Right ventricle myocardium superior (tissue), 1 donor: ENCODE measurements around the gene GSE1. TPM values are rescaled to one million over a fixed set of nuclear protein-coding genes. Genes with fewer than 3 reads are reported as not detected.

ENCODE experiments used
- ATAC-seq: fragments of 200-7000 bp; cut with Tn5 transposase; one replicate; pipeline ENCODE4 v1.9.1; 2020; ENCODE audit warnings: mild to moderate bottlenecking; ENCODE audit not compliant: poor library complexity
- DNase-seq: peaks from one replicate; pipeline ENCODE4 v3.0.0-alpha.2; 2020
- intact Hi-C: fragments of 100-400 bp; cut with DNase I; formaldehyde crosslinking; loops from one replicate; pipeline ENCODE4 v1.11.2; 2022
- total RNA-seq: library from RNA; stranded (reverse); fragmentation: NEBNext Ultra II Directional; extraction: Animal tissue kit (Norgen Biotek cat#: 25700); gene quantifications from one replicate; pipeline ENCODE4 v1.2.1, GENCODE V29; 2021
- donor health status: DM: no; HTN: yes; CAD: no; lungs with severe emphysema.

The GSE1 gene
- total RNA-seq, 1 donor from 2014 or later, result 30.3 TPM

DNA sequence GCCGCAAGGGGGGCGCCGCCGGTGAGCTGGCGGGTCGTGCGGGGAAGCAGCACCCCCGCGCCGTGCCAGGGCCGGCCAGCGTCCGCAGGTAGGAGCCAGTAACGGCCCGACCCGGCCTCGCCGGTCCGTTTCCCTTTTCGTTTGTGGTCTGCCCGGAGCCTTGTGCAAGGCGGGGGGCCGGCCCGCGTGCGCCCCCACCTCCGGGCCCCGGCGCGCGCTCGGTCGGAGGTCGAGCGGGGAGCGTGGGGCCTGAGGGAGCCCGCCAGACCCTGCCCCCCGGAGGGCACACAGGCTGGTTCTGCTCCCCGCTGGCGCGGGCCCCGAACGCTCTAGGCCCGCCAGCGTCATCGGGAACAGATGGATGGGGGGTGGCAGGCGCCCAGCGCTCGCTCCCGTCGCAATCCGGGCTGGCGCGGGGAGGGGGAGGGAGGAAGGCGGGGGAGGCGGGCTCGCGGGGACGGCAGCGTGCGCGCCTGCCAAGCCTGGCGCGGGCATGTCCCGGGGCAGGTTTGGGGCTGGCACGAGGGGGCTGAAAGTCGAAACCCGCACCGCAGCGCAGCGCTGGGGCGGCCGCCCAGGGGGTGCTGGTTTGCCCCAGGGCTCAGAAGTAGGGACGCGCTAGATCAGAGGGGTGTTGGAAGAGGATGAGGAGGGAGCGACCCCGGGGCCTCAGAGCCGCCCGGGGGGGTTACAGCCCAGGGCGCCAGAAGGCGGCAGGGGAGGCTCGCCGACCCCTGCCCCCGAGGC lies 1.5 kb upstream of the GSE1 start:
- intact Hi-C loops, result loop anchor here (5.0 kb wide), 1 partner anchor 49 kb away; no protein-coding TSS in a partner anchor
- DNase-seq (peak; percentile 91), ATAC-seq (peak; percentile 59)

DNA sequence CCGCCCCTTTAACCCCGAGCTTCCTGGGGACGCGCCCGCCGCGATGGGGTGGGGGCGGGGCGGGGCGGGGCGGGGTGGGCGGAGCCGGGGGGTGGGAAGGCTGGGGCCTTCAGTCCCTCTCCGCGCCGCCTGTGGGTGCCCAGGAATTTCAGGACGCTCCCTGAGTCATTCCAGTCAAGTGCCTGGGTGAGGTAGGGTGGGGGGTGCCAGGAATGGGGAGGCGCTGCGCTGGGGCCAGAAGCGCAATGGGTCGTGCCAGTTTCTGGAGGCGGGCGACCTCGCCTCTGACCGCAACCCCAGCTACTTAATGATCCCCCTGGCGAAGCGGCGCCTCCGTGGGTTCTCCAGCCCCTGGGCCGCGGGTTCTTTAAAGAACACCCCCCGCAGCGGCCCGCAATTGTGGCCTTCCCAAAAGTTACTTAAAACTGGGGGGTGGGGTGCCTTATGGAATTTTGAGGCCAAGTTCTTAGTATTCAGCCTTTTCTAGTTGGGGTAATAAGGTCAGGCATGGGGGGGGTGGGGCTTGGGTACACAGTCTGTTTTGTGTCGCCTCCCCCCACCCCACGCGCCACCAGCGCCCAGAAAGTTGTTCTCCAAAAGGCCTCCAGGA lies 826 bp upstream of the GSE1 start:
- DNase-seq (peak; percentile 87), ATAC-seq (peak; percentile 58)
- intact Hi-C loops, result loop anchor here (5.0 kb wide), 1 partner anchor 50 kb away; no protein-coding TSS in a partner anchor

DNA sequence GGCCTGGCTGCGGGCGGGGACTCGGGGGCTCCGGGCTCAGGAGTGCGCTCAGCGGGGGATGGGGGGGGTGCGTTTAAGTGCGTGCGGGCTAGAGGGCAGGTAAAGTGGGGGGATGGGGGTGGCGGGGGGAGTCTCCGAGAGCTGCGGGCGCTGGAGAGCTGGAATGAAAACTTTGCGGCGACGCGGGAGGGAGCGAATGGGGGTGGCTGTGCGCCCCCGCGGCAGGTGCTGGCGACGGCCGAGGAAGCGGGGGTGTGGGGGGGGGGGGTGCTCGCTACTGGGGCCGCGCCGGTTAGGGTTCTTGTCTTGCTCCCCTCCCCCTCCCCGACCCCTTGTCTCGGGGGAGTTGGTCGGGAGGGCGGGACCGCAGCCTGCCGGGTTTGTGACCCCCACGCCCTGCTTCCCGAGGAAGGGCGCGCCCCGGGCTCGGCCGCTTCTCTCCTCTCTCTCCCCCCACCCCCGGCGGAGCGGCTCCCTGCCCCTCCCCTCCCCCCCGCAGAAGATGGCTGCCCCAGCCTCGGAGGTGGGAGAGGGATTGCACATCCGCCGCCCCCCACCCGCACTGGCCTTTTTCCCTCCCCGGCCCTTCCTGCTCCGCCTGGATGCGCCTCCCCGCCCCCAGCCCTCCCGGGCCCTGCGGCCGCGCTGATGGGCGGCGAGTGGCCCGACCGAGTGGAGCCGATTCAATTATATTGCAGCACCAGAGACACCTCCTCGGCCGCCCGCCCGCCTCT lies 649 bp downstream of the GSE1 start:
- DNase-seq, result peak; percentile 85
- peak; percentile 3 for ATAC-seq
- intact Hi-C loops, result loop anchor here (5.0 kb wide), 1 partner anchor 51 kb away; no protein-coding TSS in a partner anchor

DNA sequence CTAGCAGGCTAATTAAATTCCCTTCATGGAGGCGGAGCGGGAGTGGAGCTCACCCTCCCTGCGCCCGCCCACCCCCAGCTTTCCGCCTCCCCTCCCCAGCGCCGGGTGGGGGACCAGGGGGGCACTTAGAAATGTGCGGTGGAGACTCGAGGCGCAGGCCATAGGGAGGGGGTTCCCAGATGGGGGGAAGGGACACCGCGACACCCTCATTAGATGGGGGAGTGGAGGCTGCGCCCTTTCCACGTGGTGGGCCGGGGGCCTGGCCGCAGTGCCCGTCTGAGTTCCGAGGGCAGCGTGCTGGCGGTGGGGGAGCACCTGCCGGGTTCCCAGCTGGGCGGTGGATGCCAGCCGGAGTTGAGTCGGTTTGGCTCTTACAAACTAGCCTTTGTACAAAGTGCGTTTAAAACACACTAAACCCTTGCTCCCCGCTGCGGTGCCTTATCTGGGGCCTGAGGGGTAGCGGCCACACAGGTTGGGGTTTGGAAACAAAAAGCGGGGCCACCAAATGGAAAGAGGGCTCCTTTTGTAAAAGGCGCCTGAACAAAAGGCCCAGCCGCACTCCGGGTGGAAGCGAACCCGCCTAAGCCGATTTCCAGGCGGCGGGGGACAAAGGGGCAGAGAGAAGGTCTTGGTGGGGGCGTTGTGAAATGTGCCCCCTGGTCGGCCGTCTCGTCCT lies 1.4 kb downstream of the GSE1 start:
- no peak for ATAC-seq
- intact Hi-C loops, result loop anchor here (5.0 kb wide), 1 partner anchor 52 kb away; no protein-coding TSS in a partner anchor

DNA sequence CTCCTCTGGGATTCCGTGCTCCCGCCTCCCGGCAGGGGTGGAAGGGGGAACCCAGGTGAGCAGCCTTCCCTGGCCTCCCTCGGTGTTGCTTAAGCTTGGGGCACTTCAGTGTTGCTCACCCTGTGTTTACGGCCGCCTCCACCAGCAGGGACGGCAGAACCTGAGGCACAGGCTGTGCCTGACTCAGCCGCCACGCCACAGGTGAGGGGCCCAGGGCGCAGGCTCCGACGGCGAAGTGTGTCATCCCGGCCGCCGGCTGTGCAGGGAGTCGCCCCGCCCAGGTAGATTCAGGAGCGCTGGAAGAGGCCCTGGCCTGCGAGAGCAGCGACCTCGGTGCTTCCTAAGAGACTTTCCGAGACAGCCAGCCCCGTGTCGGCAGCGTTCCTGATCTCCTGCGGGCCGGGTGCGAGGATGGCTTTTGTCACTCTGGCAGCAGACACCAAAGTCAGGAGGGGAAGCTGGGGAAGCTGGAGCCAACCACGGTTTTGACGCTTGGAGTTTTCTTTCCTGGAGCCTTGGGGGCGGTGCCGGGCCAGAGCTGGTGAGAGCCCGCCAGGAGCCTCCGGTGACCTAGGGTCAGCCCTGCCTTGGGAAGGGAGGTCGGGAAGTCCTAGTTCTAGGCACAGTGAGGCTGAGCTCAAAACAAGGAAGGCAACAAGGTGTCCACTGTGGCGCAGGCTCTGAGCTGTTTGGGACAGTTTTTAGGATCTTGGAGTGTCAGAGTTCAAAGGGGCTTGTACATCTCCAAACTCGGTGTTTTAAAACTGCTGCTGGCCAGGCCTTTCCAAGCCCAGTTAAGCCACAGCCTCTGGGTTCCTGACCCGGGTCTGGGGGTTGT lies 2.1 kb downstream of the GSE1 start:
- peak; percentile 71 for DNase-seq
- intact Hi-C loops, result no loop called here

More for the DNA sequence above, 1.4 kb downstream of the GSE1 start:
- no peak for DNase-seq

DNA sequence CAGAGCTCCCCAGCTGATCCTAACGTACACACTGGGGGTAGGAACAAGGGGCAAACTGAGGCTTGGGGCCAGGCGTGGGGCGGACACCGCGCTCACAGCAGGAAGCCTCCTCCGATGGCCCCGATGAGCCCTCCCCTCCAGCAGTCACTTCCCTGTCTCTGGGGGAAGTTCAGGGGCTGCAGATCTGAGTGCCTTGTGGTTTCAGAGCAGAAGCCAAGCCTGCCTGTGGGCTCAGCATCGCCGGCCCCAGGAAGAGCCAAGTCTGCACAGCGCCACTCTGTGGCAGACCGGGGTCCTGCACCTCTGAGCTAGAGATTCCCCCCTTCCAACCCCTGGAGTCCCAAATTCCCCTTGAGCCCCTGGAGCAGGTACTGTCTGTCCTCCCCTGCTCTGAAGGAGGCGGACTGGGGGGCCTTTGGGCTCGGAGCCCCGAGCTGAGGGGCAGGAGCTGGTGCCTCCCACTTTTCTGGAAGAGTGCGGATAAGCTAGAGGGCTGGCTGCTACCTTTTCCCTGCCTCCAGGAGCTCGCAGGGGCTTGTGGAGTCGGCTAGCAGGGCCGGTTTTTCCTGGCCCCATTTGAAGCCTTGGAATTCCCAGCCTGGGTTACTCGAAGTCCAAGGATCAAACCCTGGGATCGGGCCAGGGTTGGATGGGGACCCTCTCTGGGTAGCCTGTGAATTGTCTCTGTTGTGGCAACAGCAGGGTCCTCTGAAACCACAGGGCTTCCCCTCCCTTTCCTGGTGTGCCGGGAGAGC lies 2.9 kb downstream of the GSE1 start:
- peak; percentile 4 for ATAC-seq
- intact Hi-C loops, result no loop called here

More for the DNA sequence above, 2.1 kb downstream of the GSE1 start:
- no peak for ATAC-seq

DNA sequence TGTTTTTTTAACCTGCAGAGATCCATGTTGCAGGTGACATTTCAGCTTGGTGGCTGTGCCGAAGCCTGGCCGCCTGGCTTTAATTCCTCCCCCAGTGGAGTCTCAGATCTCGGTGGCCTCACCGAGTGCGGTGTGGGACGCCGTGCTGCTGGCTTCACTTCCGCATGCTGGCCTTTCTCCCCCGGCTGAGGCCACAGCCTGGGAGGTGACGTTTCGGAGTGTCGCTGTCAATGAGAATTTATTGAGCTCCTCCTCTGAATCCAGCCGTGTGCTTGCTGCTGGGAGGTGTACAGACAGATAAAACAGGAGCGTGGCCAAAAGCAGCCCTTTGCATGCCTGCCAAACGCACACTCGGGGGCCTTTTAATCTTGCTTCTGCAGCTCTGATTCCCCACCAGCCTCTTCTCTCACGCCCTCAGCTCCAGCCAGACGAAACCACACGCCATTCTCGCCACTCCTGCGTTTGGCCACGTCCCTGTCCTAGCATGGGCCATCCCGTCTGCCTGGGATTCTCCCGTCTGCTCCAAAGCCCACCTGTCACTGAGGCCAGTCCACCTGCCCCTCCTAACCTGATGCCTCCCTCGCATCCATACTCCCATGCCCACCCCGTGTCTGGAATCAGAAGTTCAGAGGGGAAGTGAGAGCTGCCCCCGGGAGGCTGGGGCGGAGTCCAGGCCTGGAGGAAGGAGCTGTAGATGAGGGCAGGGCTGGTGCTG lies 3.6 kb downstream of the GSE1 start:
- ATAC-seq, result peak; percentile 6
- DNase-seq, result peak; percentile 82
- intact Hi-C loops, result no loop called here

More for the DNA sequence above, 2.9 kb downstream of the GSE1 start:
- DNase-seq, result peak; percentile 86

DNA sequence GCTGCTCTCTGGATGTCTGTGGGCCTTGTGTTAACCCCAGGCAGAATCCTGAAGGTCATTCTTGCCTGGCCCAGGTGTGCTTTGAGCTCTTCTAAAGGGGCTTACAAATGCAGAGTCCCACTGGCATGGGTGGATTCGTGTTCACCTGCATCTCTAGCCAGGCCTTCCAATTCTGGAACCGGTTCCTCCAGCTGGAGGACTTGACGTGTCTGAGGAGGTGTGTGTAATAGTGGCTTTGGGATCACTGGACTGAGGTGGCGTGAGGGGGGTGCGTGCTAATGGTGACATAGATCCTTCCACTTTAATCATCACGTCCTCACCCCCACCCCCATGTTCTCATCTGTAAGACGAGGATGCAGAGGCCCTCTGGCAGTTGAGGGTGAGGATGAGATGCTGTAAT lies 4.8 kb downstream of the GSE1 start:
- intact Hi-C loops, result no loop called here
- no peak for ATAC-seq
- DNase-seq, result no peak

DNA sequence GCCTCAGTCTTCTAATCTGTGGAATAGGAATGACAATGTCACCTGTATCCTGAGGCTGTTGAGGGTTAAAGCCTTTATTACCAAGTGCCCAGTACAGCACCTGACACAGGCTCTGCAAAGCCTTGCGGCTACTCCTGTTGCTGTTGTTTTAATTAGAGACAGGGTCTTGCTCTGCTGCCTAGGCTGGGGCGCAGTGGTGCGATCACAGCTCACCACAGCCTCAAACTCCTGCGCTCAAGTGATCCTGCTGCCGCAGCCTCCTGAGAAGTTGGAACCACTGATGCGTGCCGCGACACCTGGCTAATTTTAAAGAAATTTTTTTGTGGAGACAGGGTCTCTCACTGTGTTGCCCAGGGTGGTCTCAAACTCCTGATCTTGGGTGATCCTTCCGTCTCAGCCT lies 5.4 kb downstream of the GSE1 start:
- intact Hi-C loops, result no loop called here
- ATAC-seq (no peak), DNase-seq (no peak)

DNA sequence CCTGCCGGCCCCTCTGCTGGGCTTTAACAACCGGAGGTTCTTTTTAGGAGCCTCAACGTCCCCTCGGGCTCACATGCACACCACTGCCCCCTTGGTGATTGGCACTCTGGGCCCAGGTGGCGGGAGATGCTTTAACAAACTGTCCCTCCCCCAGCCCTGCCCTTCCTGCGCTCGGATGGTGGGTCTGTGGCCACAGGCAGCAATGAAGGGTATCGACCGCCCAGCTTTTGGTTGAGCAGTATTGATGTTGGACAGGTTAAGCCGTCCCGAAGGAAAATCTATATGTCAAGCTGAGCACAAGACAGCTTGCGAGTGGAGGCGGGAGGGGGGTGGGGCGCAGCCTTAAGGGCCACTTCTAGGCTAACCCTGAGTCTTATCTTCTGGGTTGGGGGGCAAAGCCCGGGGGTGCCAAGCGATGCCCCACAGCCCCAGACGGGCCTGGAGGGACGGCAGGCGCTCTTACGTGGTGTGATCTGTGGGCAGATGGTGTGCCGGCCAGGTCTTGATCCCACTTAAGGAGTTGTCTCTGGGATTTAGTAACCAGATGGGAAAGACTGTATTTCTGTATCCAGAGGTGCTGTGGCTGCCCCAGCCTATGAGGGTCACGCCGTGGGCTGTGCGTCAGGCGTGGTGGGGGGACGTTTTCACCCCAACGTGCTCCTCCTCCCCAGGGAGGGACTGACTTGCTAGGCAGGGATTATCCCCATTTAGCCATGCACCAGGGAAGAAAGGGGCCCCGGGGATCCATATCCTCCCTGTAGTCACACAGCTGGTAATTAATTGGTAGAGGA lies 6.2 kb downstream of the GSE1 start:
- intact Hi-C loops, result no loop called here
- DNase-seq (no peak), ATAC-seq (no peak)

DNA sequence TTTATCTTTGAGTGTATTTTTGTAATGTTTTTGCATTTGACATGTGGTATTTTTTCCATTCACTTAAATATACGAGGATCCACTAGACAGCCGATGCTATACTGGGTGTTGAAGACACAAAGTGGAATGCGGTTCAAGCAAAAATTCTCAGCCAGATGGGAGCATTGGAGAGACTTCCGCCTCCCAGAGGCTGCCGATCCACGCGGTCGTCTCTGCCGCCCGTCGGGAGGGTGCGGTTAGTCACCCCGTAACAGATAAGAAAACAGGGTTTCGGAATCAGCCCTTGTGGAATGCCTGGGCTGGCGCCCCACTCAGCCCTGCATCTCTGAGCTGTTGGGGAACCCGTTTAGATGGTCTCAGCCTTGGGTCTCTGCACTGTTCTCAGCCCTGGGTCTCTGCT lies 7.3 kb downstream of the GSE1 start:
- no peak for DNase-seq
- ATAC-seq, result no peak
- intact Hi-C loops, result no loop called here

DNA sequence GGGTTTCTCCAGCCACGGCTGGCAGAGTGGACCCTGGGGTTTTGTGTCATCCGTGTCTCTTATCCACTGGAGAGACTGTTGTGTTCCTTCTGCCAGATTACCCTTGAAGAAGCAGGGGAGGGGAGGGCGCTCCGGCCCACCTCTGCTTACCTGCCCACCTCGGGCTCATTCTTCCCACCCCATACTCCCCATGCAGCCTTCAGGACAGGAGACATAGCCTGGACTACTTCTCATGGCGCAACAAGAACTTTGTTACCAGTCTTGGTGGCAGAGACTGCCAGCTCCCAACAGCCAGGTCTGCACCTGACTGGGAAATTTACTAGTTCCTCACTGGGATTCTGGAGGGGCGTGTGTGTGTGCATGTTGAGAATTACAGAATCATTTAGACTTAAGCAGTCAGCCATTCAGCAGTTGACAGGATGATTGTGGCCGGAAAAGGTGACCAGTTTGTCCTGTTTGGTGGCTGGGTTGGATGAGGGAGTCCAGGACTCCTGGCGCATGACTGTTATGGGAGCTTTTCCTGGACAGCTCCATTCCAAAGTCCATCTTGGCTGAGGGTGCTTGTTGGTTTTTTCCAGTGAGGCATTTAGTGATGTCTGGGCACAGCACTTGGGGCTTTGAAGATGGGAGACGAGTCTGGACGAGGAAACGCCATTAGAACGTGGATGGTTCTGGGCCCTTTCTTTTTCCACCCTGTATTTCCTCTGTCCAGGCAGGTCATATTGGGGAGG lies 8.7 kb downstream of the GSE1 start:
- DNase-seq (no peak), ATAC-seq (no peak)
- intact Hi-C loops, result no loop called here

DNA sequence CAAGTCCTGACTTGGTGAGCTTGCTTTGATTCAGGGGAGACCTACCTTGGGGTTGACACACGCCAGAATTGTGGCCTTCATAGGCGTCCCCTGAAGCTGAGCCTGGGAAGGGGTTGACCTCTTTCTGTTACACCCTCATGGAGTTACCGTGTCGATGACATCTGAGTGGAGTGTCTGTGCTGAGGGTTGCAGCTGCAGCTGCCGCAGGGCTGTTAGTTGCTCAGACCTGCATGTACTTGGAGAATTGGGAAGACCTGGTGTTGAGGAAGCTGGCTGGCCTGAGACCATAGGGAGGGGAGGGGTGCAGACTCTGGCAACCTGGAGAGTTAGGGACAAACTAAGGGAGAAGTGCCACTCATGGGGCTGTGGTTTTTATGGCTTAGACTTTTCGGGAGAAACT lies 9.6 kb downstream of the GSE1 start:
- intact Hi-C loops, result no loop called here
- ATAC-seq, result no peak
- no peak for DNase-seq

DNA sequence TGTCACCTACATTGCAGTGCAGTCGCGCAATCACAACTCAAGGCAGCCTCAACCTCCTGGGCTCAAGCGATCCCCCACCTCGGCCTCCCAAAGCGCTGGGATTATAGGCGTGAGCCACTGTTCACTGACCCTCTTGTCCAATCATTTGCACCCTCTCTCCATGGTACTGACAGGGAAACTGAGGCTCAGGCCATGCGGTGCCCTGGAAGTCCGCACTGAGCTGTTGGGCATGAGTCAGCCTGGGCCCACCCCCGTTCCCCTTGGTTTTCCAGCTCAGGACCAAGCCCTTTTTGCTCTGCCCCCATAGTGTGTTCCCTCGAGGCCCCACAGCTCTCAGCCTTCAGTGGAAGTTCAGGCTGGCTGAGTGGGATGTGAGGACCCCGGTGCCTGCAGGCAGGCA lies 10.1 kb downstream of the GSE1 start:
- ATAC-seq, result no peak
- intact Hi-C loops, result no loop called here
- no peak for DNase-seq

DNA sequence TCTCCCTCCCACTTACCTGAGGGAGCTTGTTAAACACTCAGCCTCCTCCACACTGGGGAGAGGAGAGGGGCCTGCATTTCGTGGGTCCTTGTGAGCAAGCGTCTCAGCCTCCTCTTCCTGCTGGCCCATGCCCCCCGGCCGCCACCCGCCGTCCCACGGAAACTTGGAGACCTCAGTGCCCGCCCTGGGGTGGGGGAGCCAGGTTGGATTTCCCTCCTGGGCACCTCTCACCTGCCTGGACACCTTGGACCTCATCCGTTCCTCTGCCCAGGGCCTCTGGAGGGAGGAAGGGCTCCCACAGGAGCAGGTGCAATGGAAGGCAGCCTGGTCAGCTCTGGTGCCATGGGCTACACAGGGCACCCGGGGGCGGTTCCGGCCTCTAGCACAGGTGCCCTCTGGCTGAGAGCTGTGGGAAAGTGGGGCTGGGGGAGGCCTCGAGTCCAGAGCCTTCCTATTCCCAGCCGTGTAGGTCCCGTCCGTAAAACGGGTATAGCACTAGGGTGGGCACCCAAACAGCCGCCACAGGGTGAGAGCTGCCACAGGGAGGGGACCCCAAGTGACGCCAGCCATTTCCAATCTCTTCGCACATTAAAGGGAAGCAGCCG lies 11.0 kb downstream of the GSE1 start:
- DNase-seq (no peak), ATAC-seq (no peak)
- intact Hi-C loops, result no loop called here
